ENCODE results near the gene PIGW.

The PIGW gene

DNA sequence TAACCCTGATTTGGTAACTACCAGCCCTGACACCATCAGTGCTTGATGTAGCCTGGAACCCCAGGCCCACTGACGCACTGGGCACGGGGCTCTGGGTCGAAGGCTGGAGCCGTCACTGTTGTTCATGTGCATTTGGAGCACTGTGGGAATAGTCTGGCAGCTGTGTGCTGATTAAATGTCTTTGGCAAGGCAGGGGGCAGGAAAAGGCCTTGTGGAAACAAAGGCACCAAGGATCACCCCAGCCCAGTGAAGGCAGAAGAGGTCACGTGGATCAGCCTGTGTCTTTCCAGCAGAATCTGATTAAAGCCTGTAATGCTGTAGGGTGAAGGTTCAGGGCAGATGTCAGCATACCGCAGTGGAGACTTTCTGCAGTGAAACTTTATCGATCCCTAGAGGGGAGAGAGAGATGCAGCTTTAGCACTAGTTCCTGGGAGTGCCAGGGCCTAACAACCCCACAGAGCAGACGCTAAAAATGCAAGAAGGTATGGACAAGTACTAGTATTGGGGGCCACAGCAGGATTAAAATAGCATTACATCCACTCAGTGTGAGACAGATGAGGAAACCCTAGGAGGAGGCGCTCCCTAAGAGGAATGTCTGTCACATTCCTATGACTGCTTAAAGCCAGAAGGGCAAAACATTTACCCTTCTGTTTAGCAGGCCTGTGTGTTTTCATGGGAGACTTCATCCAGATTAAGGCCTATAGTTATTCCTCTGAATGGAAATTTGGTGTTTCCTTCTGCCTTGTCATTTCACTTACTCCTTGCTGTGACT lies 38.6 kb upstream of the PIGW start:
- no peaks in the 10 kb centered on the region for H3K27me3 ChIP-seq (ENCODE audit: insufficient read depth, low read depth)
- H3K9ac ChIP-seq, result no peak overlapping the region
- no peaks in the 10 kb centered on the region for H4K20me1 ChIP-seq (ENCODE audit: insufficient read depth)
- H3K4me3 ChIP-seq (IDR thresholded peaks at IDR 0.05; ENCODE audit: insufficient read depth, low read depth, low read length), result no peak overlapping the region
- TF ChIP-seq, protein P1, sequence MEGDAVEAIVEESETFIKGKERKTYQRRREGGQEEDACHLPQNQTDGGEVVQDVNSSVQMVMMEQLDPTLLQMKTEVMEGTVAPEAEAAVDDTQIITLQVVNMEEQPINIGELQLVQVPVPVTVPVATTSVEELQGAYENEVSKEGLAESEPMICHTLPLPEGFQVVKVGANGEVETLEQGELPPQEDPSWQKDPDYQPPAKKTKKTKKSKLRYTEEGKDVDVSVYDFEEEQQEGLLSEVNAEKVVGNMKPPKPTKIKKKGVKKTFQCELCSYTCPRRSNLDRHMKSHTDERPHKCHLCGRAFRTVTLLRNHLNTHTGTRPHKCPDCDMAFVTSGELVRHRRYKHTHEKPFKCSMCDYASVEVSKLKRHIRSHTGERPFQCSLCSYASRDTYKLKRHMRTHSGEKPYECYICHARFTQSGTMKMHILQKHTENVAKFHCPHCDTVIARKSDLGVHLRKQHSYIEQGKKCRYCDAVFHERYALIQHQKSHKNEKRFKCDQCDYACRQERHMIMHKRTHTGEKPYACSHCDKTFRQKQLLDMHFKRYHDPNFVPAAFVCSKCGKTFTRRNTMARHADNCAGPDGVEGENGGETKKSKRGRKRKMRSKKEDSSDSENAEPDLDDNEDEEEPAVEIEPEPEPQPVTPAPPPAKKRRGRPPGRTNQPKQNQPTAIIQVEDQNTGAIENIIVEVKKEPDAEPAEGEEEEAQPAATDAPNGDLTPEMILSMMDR (conservative IDR thresholded peaks at IDR 0.05; ENCODE audit: low read depth, low read length), result no peak
- H2AFZ ChIP-seq (ENCODE audit: low read depth), result no peak overlapping the region
- H3K4me1 ChIP-seq (ENCODE audit: low read depth, poor library complexity, severe bottlenecking), result no peaks in the 10 kb centered on the region
- no peaks in the 10 kb centered on the region for H3K36me3 ChIP-seq (ENCODE audit: insufficient read depth)
- peaks cover 2% of the 10 kb centered on the region; the same call in 1 of the 2 replicates for H3K79me2 ChIP-seq (ENCODE audit: insufficient read depth, low read depth)
- H3K4me2 ChIP-seq, result no peak overlapping the region
- no peak overlapping the region for H3K27ac ChIP-seq

DNA sequence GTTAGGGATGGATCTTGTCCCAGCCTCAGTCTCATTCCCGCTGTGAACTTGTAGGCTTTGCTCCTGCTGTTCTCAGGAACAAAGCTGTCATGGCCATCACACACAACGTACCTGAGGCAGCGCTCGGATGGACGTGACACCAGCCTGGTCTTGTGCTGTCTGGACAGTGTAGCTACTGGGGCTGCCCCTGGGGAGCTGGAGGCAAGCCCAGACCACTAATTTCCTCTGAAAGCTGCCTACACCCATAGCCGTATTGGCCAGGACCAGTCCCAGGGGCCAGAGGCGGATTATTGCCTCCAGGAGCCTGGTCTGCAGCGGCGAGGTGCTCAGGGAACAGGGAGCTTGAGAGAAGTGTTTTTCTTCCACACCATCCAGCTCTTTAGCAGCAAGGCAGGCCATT lies 36.6 kb upstream of the PIGW start:
- H4K20me1 ChIP-seq (ENCODE audit: insufficient read depth), result no peaks in the 10 kb centered on the region
- H3K4me1 ChIP-seq (ENCODE audit: low read depth, poor library complexity, severe bottlenecking), result no peaks in the 10 kb centered on the region
- H3K4me2 ChIP-seq, result no peak overlapping the region
- H3K4me3 ChIP-seq (IDR thresholded peaks at IDR 0.05; ENCODE audit: insufficient read depth, low read depth, low read length), result no peak overlapping the region
- no peaks in the 10 kb centered on the region for H3K79me2 ChIP-seq (ENCODE audit: insufficient read depth, low read depth)
- H3K36me3 ChIP-seq (ENCODE audit: insufficient read depth), result no peaks in the 10 kb centered on the region
- TF ChIP-seq, protein P1 (conservative IDR thresholded peaks at IDR 0.05; ENCODE audit: low read depth, low read length), result no peak
- no peak overlapping the region for H3K9ac ChIP-seq
- no peak overlapping the region for H3K27ac ChIP-seq
- no peak overlapping the region for H2AFZ ChIP-seq (ENCODE audit: low read depth)
- H3K27me3 ChIP-seq (ENCODE audit: insufficient read depth, low read depth), result no peaks in the 10 kb centered on the region

DNA sequence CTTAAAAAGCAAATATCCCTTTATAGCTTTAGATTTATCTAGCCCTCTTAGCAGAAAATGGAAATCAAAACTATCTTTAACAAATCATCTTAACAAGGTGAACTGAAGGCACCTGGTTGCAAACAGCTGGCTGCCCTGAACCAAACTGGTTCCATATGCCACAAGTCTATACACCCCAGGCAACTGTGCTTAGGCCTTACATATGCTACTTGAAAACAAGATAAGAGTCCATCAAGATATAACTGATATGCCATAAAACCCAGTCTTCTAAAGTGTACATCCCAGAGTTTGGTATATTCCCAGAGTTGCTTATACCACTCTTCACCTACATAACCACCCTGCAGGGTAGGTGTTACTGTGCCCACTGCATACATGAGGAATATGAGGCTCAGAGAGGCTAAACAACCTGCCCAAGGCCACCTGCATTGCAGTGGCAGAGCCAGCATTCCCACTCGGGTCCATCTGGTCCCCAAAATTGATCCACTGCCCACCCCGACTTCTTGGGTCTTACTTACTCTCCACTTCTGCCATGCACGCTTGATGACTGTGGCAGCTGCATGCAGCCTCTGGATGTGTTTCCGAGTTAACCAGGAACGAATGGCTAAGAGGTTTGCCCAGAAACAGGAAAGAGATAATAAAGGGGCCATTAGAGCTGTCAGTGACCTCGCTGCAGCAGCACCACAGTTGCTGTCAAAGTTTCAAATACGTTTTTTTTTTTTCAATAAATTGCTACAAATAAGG lies 36.1 kb upstream of the PIGW start:
- Histone ChIP-seq H3K4me3 (IDR thresholded peaks at IDR 0.05; ENCODE audit: insufficient read depth, low read depth, low read length) (no peak overlapping the region), H3K4me1 (ENCODE audit: low read depth, poor library complexity, severe bottlenecking) (no peaks in the 10 kb centered on the region), H3K27me3 (ENCODE audit: insufficient read depth, low read depth) (no peaks in the 10 kb centered on the region), H2AFZ (ENCODE audit: low read depth) (no peak overlapping the region), H3K4me2 (no peak overlapping the region), H3K27ac (no peak overlapping the region), H4K20me1 (ENCODE audit: insufficient read depth) (no peaks in the 10 kb centered on the region), H3K9ac (no peak overlapping the region), H3K79me2 (ENCODE audit: insufficient read depth, low read depth) (no peaks in the 10 kb centered on the region), H3K36me3 (ENCODE audit: insufficient read depth) (no peaks in the 10 kb centered on the region)
- TF ChIP-seq, protein P1 (conservative IDR thresholded peaks at IDR 0.05; ENCODE audit: low read depth, low read length), result no peak

DNA sequence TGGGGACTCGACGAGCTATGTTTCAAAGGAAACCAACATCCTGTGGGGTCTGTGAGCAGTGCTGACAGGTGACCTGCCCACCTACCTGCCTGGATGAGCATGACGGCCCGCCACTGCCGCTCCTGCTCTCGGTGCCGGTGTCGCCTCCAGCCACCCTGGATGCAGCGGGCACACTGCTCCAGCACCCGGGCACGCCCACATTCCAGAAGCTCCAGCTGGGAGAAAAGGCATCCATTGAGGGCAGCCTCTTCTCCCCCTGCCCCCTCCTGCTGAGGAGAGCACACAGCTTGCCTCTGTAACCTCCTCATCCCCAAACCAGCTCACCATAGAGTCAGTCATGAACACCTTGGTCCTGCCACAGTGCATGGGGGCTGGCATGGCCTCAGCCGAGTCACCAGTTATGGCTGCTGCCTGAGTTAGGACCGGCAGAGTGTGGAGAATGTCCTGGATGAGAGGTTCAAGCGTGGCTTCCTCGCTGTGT lies 34.0 kb upstream of the PIGW start:
- TF ChIP-seq, protein P1 (conservative IDR thresholded peaks at IDR 0.05; ENCODE audit: low read depth, low read length), result no peak
- no peak overlapping the region for H2AFZ ChIP-seq (ENCODE audit: low read depth)
- no peaks in the 10 kb centered on the region for H3K79me2 ChIP-seq (ENCODE audit: insufficient read depth, low read depth)
- no peaks in the 10 kb centered on the region for H3K4me1 ChIP-seq (ENCODE audit: low read depth, poor library complexity, severe bottlenecking)
- H3K27ac ChIP-seq, result no peak overlapping the region
- H3K9ac ChIP-seq, result no peak overlapping the region
- no peaks in the 10 kb centered on the region for H3K36me3 ChIP-seq (ENCODE audit: insufficient read depth)
- no peaks in the 10 kb centered on the region for H3K27me3 ChIP-seq (ENCODE audit: insufficient read depth, low read depth)
- H4K20me1 ChIP-seq (ENCODE audit: insufficient read depth), result no peaks in the 10 kb centered on the region
- no peak overlapping the region for H3K4me3 ChIP-seq (IDR thresholded peaks at IDR 0.05; ENCODE audit: insufficient read depth, low read depth, low read length)
- H3K4me2 ChIP-seq, result no peak overlapping the region

Data from KMS-11 (cell line).